ENCODE measurements around the gene LRRC8E.
A peak's percentile ranks its signal among the peaks of the same experiment; 100 is the strongest.
"Not testable (repeated sequence)": the region's sequence is repeated elsewhere in the genome, so short reads cannot be mapped to it uniquely, and the experiment has no call there.

LRRC8E gene

DNA sequence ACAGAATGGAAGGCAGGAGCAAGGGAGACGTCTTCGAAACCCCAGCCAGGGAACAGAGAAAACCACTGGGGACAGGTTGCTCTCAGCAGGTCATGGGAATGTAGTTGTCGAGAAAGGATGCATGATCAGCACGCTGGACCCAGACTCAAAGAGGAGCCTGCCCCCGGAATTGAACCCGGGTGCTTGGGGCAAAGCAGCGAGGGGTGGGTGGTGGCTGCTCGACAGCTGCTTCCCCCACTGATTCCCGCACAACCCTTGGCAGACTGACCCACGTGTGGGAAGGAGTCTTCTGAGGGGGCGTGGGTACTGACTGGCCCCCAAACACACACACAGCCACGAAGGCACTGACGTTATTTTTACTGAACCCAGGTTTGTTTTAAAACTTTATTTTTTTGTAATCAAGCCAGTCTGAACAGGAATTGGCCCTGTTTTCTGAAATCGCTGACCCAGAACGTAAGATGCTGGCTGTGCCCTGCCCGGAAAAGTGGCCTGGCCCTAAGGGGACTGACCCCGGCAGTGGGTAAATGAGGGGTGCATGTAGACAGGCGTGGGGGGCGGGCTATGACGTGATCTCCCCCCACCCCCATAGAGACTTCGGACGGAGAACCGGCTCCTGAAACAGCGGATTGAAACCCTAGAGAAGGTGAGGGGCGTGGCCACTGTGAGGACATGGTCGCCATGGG, 32.7 kb upstream of the LRRC8E start:
- no peak for DNase-seq

DNA sequence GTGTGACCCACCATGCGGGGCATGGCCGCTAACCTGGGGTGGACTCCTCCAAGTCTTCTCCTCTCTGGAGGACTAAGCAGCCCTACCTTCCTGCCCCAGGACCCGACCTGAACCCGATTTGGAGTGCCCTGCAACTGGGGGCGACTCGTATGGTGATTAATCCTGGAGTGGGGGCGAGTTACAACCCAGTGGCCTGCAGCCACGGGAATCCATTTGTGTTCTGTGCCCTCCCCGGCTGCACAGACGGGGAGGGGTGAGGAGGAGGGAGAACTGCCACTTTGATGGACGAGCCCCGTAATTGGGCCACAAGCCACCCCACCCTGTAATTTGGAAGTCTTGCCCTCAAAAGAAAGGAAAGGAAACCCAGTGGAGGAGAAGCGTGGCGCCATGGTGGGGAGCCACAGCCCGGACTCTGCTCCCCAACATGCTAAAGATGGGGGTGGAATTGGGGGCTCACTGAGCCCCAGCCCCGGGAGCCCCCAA, 32.2 kb upstream of the LRRC8E start:
- no peak for DNase-seq

DNA sequence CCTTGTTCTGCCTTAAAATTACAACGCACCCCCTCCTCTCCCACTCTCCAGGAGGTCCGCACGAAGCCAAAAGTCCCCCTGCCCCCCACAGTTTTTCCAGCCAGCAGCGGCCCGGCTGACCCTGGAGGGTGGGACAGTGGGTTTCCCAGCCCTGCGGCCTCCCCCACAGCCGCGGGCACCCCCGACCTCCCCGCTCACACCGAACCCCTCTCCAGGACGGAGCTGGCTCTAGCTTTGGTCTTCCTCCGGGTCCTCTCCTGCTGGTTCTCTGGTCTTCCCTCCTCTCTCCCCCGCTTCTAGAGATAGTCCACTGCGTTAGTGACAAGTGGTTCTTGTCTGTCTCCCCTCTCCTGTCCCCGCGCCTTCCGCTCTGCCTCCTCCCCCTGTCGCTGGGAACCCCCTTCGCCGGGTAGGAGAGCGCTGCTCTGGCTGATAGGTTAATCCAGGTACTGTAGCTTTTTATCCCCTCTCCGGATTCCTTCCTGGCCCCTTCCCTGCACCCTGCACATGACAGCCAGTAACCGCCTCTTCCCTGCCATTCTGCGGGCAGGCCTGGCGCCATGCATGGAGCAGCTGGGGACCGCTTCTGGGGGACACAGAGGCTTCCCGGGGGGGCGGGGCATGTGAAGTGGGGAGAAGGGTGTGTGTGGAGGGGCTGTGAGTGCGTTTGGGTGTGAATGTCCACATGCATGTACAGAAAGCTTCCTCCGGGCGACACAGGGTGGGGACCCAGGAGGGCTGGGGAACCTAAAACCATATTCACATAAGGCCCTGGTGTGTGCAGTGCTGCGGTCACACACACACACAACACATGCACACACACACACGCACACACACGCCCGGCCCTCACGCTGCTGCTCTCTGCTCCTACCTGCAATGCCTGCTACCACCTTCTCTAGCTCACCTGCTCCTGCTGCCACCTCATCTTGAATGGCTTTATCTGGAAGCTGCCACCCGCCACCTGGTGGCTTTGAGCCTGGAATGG, 31.3 kb upstream of the LRRC8E start:
- no peak for DNase-seq

DNA sequence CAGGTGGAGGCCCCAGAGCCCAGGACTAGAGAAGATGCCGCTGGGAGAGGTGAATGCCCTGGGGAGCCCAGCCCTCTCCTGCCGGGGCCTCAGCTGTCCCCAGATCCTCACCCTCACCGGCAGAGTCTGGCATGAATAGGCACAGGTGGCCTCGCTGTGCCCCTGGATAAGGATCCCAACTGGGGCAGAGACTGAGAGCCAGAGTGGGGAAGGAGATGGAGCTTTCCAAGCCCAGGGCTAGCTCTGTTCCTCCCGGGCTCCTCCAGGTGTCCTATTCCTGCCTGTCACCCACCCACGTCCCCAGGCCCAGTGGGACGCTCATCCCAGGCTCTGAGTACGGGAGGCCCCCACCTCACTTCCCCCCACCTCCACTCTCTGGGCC, 30.6 kb upstream of the LRRC8E start:
- no peak for DNase-seq

DNA sequence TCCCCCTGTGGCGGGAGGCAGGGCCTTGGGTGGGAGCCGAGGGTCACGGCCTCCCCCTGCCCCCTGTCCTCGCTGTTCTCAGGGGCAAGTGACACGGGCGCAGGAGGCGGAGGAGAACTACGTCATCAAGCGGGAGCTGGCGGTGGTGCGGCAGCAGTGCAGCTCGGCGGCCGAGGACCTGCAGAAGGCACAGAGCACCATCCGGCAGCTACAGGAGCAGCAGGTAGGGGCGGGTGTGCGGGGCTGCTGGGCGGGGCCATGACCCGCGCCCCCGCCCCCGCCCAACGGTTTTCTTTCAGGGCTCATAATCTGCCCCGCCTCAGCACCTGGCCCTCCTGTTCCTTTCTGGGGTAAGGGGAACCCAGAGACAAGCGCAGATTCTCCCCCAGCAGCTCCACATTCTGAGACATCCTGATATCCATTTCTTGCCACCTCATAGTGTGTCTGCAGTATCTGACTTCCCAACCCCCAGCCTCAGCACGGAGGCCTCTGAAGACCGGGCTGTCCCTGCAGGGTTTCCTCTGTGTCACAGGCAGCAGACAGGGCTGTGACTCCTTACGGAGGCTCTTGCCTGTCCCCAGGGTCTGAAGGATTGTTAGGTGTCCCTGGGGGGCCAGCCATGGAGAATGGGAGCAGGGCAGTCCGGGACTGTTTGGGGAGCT, 30.1 kb upstream of the LRRC8E start:
- DNase-seq = no peak

DNA sequence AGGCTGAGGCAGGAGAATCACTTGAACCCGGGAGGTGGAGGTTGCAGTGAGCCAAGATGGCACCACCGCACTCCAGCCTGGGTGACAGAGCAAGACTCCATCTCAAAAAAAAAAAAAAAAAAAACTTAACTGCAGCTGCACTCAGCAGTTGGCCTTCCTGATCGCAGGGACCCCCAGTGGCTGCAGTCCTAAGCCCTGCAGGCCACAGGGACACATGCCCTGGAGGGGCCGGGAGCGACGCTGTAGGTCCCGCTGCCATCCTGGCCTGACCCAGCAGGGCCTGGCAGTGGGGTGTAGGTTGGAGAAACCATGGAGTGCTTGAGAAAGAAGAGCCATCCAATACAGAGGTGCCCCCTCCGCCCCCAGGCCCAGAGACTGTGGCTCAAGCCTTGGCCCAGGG, 29.2 kb upstream of the LRRC8E start:
- not testable (repeated sequence) for DNase-seq

DNA sequence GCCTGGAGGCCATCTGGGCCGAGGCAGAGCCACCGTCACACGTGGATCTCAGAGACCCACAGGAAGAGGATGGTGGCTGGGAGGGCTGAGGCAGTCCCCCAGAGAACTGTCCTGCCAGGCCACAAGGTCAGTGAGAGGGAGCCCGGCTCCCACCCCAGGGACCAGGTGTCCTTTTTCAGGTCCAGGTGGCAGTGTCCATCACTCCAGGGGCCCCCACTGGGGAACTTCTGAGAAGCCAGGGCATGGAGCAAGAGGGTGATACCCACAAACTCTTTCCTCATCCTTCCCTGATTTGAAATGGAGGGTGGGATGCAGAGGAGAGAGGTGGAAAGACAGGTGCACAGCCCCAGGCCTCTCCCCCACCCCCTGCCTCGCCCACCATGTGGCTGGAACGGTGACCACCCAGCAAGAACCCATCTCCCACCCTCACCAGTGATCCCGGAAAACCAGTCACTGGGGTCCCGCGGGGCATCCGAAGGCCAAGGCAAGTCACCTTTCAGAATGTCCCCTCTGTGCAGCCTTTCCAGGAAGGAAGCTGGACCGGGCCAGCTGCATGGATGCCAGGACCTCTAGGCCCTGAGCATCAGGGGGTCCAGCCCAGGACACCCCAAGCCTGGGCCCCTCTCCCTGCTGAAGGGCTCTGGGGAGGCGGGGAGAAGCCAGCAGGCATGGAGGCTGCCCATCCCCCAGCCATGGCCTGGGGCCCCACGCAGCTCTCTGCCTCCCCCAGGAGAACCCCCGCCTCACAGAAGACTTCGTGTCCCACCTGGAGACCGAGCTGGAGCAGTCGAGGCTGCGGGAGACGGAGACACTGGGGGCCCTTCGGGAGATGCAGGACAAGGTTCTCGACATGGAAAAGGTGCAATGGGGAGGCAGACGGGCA, 28.2 kb upstream of the LRRC8E start:
- no peak for DNase-seq

DNA sequence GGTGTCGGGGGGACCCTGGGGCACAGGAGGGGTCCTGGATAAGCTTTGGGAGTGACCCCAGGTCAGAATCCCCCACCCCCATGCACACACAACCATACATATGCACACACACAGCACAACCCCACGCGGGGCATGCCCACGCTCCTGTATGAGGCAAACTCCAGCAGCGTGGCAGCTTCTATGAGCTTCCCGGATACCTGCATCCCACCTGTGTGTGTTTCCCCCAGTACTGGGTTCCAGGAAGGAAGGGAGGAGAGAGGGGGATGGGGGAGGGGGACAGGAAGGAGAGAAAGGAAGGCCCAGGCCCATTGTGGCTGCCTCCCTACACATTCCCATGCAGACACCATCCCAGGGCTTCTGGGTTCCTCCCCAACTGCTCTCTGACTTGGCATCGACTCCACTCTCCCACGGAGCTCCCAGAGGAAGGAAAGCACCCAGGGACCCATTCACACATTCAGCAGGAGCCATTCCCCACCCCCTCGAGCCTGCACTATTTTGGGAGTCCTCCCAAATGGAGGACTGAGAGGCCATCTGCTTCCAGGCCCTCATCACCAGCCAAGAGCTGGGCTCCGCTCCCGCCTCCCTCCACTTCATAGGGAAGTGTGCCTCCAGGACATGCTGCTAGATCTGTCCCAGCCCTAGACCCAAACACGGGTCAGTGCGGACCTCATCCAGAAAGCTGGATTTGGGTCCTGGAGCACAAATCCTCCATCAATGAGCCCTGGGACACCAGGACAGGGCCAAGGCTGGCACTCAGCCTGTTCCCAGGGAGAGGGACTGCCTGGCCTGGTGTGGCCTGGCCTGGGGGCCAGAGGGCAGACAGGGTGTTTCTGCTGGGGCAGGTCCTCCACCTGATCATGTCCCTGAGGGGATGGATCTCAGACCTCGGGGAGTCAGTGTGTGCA, 27.3 kb upstream of the LRRC8E start:
- peak; percentile 29 for DNase-seq

DNA sequence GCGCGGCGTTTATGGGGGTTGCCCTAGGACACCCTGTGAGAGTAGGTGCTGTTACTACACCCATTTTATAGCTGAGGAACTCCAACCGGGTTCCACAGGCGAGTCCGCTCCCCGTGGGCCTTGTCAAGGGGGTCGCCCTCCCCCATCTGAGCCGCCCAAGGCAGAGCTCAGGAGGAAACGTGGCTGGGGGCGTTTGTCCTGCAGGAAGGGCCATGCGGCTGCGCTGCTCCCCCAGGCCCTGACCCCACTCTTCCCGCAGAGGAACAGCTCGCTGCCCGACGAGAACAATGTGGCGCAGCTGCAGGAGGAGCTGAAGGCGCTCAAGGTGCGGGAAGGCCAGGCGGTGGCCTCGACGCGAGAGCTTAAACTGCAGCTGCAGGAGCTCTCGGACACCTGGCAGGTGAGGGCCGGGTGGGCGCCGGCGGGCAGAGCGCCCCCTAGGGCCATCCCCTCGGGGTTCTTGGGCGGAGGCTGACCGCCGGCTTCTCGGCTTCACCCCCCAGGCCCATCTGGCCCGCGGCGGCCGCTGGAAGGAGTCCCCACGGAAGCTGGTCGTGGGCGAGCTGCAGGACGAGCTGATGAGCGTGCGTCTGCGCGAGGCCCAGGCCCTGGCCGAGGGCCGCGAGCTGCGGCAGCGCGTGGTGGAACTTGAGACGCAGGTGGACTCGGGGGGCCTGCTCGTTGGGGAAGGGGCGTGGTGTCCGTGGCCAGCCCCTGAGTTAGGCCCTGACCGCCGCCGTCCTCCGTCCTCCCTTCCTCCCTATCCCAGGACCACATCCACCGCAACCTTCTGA, 26.5 kb upstream of the LRRC8E start:
- DNase-seq = no peak

DNA sequence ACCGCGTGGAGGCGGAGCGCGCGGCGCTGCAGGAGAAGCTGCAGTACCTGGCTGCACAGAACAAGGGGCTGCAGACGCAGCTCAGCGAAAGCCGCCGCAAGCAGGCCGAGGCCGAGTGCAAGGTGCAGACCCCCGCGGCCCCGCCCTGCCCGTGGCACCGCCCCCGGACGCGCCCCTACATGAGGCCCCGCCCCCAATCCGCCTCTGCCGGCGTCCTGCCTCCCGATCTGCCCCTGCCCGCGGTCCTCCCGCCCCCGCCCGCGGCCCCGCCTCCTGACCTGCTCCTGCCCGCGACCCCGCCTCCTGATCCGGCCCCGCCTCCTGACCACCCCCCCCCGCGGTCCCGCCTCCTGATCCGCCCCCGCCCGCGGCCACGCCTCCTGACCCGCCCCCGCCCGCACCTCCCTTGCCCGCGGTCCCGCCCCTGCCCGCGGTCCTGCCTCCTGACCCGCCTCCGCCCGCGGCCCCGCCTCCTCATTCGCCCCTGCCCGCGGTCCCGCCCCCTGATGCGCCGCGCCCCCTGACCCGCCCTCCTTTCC, 25.8 kb upstream of the LRRC8E start:
- DNase-seq = no peak

DNA sequence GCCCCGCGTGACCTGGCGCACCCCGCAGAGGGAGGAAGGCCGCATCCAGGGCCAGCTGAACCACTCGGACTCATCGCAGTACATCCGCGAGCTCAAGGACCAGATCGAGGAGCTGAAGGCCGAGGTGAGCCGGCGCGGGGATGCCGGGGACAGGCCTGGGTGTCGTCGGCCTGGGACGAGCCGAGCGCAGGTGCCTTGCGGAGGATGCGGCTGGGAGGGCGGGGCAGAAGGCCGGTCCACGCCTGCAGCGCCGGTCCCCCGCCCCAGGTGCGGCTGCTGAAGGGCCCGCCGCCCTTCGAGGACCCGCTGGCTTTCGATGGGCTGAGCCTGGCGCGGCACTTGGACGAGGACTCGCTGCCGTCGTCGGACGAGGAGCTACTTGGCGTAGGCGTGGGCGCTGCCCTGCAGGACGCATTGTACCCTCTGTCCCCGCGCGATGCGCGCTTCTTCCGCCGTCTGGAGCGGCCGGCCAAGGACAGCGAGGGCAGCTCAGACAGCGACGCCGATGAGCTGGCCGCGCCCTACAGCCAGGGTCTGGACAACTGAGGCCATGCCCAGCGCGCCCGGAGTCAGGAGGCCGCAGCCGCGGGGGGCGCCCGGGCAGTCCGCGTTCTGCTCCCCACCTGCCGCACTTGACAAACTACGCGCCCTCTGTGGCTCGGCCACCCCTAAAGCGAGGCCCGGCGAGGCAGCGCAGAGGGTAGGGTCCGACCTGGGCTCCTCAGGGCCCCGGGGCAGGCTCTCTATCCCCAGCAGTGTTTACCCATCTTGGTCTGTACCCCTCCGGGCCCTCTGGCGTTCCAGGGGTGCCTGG, 24.9 kb upstream of the LRRC8E start:
- no peak for DNase-seq

DNA sequence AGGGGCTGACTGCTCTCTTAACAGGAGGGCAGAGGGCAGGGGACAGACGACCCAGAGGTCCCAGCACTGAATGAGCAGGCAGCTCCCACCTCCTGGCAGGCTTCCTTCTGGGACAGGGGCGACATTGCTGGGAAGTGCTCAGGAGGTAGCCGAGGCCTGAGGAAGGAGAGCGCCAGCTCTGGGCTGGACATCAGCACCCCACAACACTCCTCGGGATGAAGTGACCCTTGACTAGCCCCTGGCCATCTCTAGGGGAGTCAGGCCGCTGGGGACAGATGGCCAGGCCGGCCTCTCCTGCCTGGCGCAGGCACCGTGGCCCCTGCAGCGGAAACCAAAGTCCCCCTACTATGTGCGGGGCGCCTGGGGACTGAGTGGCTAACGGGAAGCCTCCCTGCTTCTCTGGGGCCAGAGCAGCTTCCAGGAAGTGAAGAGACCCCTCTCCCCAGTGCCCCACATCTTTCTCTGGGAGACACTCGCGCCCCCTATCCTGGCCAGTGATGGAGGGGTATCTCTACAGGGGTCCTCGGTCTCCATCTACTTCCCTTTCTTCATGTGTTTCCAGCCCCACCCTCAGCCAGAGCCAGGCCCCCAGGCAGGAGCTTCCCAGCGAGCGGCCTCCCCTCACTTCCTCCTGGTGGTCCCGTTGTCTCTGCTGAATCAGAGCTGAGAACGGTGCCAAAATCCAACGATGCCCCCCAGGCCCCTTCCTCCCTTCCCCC, 24.2 kb upstream of the LRRC8E start:
- no peak for DNase-seq

DNA sequence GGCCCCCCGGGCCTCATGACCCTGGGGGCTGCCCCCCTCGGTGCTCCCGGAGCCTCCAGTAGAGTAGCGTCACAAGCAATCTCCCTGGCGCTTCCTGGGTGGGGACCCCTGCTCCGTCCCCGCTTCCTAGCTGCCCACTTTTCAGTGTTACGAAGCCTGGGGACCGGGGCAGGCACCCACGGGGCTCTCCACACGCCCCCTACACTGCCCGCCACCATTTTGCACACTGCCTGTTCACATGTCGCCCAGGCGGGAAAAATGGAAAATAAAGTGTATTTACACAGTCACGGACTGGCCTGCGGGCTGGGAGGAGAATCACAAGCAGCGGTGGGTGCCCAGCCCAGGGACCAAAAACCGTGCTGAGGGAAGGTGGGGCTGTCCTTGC, 23.6 kb upstream of the LRRC8E start:
- no peak for DNase-seq

DNA sequence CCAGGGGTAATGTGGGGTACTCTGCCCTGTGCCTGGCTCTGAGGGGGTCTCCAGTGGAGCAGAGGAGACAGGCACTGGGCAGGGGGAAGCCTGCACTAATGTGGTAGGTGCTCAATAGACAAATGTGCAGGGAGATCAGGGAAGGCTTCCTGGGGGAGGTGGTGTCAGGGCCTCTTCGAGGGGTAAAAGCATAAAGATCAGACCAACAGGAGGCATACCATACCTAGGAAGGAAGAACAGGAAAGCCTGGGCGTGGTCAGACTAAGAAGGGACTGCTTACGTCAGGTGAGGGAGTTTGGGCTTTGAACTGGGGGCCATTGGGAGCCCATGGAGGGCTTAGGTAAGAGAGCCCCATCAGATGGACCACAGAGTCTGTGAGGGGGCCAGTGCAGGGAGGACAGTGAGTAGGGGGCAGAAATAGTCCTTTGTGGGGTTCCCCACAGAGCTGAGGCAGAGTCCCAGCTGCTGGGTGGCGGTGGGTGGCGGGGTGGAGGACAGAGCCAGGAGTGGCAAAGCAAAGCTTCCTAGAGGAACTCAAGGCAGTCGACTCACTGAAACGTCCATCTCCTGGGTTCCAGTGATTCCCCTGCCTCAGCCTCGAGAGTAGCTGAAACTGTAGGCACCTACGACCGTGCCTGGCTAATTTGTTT, 22.9 kb upstream of the LRRC8E start:
- DNase-seq = no peak

DNA sequence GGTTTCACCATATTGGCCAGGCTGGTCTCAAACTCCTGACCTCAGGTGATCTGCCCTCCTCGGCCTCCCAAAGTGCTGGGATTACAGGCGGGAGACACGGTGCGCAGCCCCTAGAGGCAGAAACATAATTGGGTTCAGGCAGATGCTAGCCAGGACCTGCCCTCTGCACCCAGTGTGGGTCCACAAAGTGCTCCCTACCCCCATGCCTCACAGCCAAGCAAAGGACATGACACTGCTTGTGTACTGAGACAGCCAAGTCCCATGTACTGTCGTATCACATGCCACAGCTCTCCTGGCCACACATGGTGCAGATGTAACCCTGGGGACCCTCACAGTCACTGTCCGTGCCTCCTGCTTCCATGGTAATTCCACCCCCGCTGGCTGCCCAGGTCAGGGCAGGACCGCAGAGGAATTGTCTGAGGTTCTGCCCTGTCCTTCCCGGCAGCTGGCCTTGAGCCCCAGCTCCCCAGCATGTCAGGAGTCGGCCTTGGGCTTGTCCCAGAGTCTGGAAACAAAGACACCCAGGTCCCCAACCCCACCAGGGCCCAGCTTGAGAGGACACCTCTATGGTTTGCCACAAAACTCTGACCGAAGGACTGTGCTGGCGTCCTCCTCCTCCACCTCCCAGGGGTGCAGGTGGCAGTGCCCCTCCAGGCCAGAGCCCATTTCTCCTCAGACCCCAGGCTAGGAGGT, 21.8 kb upstream of the LRRC8E start:
- no peak for DNase-seq

DNA sequence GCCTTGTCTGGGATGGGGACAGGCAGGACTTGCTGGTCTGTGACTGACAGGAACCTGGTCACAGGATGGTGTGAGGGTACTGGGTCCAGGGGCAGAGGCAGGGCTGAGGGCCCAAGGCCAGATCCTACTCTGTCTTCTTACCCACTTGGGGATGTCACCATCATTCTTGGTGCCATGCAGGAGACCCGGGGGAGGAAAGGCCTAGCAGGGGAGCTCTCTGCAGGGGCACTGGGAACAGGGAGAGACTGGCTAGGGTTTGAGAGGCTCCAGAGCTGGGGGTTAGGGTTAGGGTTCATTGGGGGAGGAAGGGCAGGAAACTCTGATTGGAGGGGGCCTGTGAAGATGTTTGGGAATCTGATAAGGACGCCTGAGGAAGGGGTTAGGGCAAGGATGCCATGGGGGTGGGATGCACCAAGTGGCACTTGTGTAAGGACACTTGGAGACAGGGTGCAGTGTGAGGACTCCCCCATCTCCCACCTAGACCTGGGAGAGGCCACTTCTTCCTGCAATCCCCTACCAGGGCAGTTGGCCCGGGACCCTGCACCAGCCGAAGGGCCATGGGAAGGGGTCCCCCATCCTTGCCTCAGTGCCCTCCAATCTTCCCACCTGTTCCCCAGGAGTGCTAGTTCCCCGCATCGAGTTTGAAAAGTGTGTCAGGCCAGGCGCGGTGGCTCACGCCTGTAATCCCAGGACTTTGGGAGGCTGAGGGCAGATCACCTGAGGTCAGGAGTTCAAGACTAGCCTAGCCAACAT, 21.0 kb upstream of the LRRC8E start:
- no peak for DNase-seq

DNA sequence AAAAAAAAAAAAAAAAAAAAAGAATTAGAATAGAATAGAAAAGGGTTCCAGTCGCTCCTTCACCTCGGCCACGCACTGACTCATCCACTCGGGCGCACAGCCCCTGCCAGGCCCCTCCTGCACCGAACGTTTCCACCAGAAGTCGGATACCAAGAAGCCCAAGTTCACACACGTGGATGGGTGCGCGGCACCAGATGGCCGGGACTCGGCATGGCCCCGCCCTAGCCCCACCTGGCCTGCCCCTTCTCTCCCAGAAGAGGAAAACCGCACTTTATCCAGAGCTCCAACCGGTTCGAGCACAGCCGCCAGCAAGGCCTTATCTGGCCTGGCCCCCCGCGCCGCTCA, 20.0 kb upstream of the LRRC8E start:
- no peak for DNase-seq

Data from NCI-H446 treated with DMSO at 0.1 percent for 48 hours (cell line).